Measurements from ENCODE around the gene VWA8. TPM values are rescaled to one million over a fixed set of nuclear protein-coding genes. Genes with fewer than 3 reads are reported as not detected.

VWA8 gene
- polyA plus RNA-seq, 1 donor (not counting 4 experiments of a cell fraction or from before 2014, with no cell fraction given) = 17.8 TPM

DNA sequence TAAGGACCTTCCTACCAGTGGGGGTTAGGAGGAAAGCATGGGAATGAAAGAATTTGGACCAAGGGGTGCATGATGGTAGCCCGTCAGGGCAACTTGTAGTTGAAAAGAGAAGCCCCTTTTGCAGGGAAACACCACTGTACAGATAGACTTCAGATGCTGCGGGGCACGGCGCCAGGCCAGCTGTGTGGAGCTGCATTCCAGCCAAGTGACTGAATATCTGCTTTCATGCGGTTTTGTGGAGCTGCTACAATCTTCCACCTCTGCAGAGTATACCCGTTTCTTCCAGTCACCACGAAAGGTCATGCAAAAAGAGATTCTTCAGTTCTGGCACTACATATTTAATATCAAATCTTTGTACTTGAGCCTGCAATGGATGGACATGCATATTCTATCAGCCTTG is 398.8 kb downstream of the VWA8 start:
- H3K4me1 ChIP-seq (ENCODE audit: control insufficient read depth, extremely low read depth, insufficient read depth, low read length) = peaks cover 12% of the 10 kb centered on the region

DNA sequence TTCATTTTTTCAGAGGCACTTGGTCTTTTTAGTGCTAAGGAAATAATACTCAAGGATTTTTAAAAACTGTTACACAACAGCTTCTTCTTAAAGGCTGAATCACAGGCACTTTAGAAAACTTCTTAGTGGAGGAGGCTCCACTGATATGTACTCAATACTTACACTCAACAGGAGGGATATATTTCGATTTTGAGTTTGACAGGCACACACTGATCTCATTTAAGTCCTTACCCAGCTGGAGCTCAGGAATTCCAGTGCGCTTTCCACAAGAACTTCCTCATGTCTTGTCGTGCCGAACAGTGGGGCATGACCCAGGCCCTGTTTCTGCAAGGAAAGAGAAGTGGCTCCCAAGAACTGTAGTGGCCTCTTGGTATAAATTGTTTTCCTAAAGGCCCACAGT is 399.7 kb downstream of the VWA8 start:
- no peak overlapping the region for H3K27ac ChIP-seq (ENCODE audit: control insufficient read depth, insufficient read depth, low read length)
- H3K36me3 ChIP-seq (ENCODE audit: control insufficient read depth in 2 of 2, extremely low read depth in 1 of 2, insufficient read depth in 2 of 2, low read length in 2 of 2) = no peaks in the 10 kb centered on the region
- peaks cover 12% of the 10 kb centered on the region for H3K4me1 ChIP-seq (ENCODE audit: control insufficient read depth, extremely low read depth, insufficient read depth, low read length)
- TF ChIP-seq EZH2 (IDR thresholded peaks at IDR 0.05; ENCODE audit: low read length) (no peak), CTCF (optimal IDR thresholded peaks at IDR 0.05 in 1 of 3, IDR thresholded peaks at IDR 0.05 in 1 of 3, conservative IDR thresholded peaks at IDR 0.05 in 1 of 3; ENCODE audit: extremely low read depth in 1 of 3, insufficient read depth in 2 of 3, low read length in 3 of 3) (no peak)
- H3K9ac ChIP-seq (ENCODE audit: control insufficient read depth, extremely low read depth, insufficient read depth, low read length) = no peak overlapping the region
- H3K4me2 ChIP-seq (ENCODE audit: control insufficient read depth, extremely low read depth, insufficient read depth, low read depth, low read length) = no peak overlapping the region
- dilution Hi-C loops (cut with MboI; ENCODE audit: extremely low pct_ligation_motif_present, low sequenced_read_pairs) = no loop called here
- no peaks in the 10 kb centered on the region for H4K20me1 ChIP-seq (ENCODE audit: control insufficient read depth, extremely low read depth, insufficient read depth, low read length)
- no peak overlapping the region for H3K4me3 ChIP-seq (ENCODE audit: control insufficient read depth in 2 of 3, extremely low read depth in 1 of 3, insufficient read depth in 2 of 3, low read depth in 1 of 3, low read length in 3 of 3)
- H2AFZ ChIP-seq (ENCODE audit: control insufficient read depth, low read length) = no peak overlapping the region
- FAIRE-seq (no peak), DNase-seq (ENCODE audit: low read depth, low spot score) (no peak)
- H3K9me1 ChIP-seq (ENCODE audit: control insufficient read depth, extremely low read depth, insufficient read depth, low read length) = no peaks in the 10 kb centered on the region
- no peaks in the 10 kb centered on the region for H3K9me3 ChIP-seq (ENCODE audit: control insufficient read depth, low read depth, low read length)
- H3K79me2 ChIP-seq (ENCODE audit: control insufficient read depth, insufficient read depth, low read length) = no peaks in the 10 kb centered on the region
- H3K27me3 ChIP-seq (ENCODE audit: control insufficient read depth, extremely low read depth, insufficient read depth, low read length) = no peaks in the 10 kb centered on the region

More for the DNA sequence above, 398.8 kb downstream of the VWA8 start:
- dilution Hi-C loops (cut with MboI; ENCODE audit: extremely low pct_ligation_motif_present, low sequenced_read_pairs) = no loop called here
- Histone ChIP-seq H3K79me2 (ENCODE audit: control insufficient read depth, insufficient read depth, low read length) (no peaks in the 10 kb centered on the region), H3K9me1 (ENCODE audit: control insufficient read depth, extremely low read depth, insufficient read depth, low read length) (no peaks in the 10 kb centered on the region), H3K9me3 (ENCODE audit: control insufficient read depth, low read depth, low read length) (no peaks in the 10 kb centered on the region), H3K27me3 (ENCODE audit: control insufficient read depth, extremely low read depth, insufficient read depth, low read length) (no peaks in the 10 kb centered on the region), H3K27ac (ENCODE audit: control insufficient read depth, insufficient read depth, low read length) (no peak overlapping the region), H4K20me1 (ENCODE audit: control insufficient read depth, extremely low read depth, insufficient read depth, low read length) (no peaks in the 10 kb centered on the region), H3K36me3 (ENCODE audit: control insufficient read depth in 2 of 2, extremely low read depth in 1 of 2, insufficient read depth in 2 of 2, low read length in 2 of 2) (no peaks in the 10 kb centered on the region), H3K4me2 (ENCODE audit: control insufficient read depth, extremely low read depth, insufficient read depth, low read depth, low read length) (no peak overlapping the region), H2AFZ (ENCODE audit: control insufficient read depth, low read length) (no peak overlapping the region), H3K4me3 (ENCODE audit: control insufficient read depth in 2 of 3, extremely low read depth in 1 of 3, insufficient read depth in 2 of 3, low read depth in 1 of 3, low read length in 3 of 3) (no peak overlapping the region), H3K9ac (ENCODE audit: control insufficient read depth, extremely low read depth, insufficient read depth, low read length) (no peak overlapping the region)
- FAIRE-seq (peak; percentile 81), DNase-seq (ENCODE audit: low read depth, low spot score) (no peak)
- TF ChIP-seq EZH2 (IDR thresholded peaks at IDR 0.05; ENCODE audit: low read length) (no peak), CTCF (optimal IDR thresholded peaks at IDR 0.05 in 1 of 3, IDR thresholded peaks at IDR 0.05 in 1 of 3, conservative IDR thresholded peaks at IDR 0.05 in 1 of 3; ENCODE audit: extremely low read depth in 1 of 3, insufficient read depth in 2 of 3, low read length in 3 of 3) (no peak)
